Neural crest cell (in vitro differentiated cells): Measurements from ENCODE around the gene ALX3. TPM values are rescaled to one million over a fixed set of nuclear protein-coding genes. Genes with fewer than 3 reads are reported as not detected.

Source experiments
- DNase-seq: peaks from one replicate; pipeline ENCODE4 v3.0.0; 2021; ENCODE audit warnings: low read depth, mixed read lengths, low spot score
- H3K27ac Mint-ChIP-seq: one replicate; pipeline ENCODE4 v1.8.0; 2021; ENCODE audit warnings: mild to moderate bottlenecking, mixed read lengths; ENCODE audit not compliant: unreplicated experiment
- H3K27me3 Mint-ChIP-seq: 2 replicates; pipeline ENCODE4 v1.8.0; 2021; ENCODE audit warnings: low read depth, mild to moderate bottlenecking, mixed read lengths
- H3K36me3 Mint-ChIP-seq: 2 replicates; pipeline ENCODE4 v1.8.0; 2021; ENCODE audit warnings: low read depth, mild to moderate bottlenecking, mixed read lengths
- H3K4me1 Mint-ChIP-seq: 2 replicates; pipeline ENCODE4 v1.8.0; 2021; ENCODE audit warnings: mixed read lengths
- H3K4me3 Mint-ChIP-seq: one replicate; pipeline ENCODE4 v1.8.0; 2021; ENCODE audit warnings: mild to moderate bottlenecking, mixed read lengths
- H3K9me3 Mint-ChIP-seq: 2 replicates; pipeline ENCODE4 v1.8.0; 2021; ENCODE audit warnings: mixed read lengths
- CTCF ChIP-seq: fragments of 200-600 bp; sonication (generic); conservative IDR thresholded peaks from 2 replicates; pipeline ENCODE4 v1.5.0; 2021; ENCODE audit warnings: antibody characterized with exemption, mild to moderate bottlenecking
- total RNA-seq: library from RNA; stranded (reverse); gene quantifications from 2 replicates; pipeline ENCODE4 v1.2.1, GENCODE V29; 2021

Gene ALX3
- total RNA-seq, 1 donor from 2014 or later = 0.21 TPM

GRCh38 chr1:110094931-110095654, 24.6 kb upstream of the ALX3 start:
- H3K4me3 Mint-ChIP-seq = no peak overlapping the region
- DNase-seq = no peak
- H3K36me3 Mint-ChIP-seq = no peaks in the 10 kb centered on the region
- H3K27me3 Mint-ChIP-seq = peaks cover 7% of the 10 kb centered on the region
- peaks cover 25% of the 10 kb centered on the region for H3K4me1 Mint-ChIP-seq
- H3K27ac Mint-ChIP-seq = no peak overlapping the region
- TF ChIP-seq CTCF = no peak
- no peaks in the 10 kb centered on the region for H3K9me3 Mint-ChIP-seq

- Mint-ChIP-seq H3K27me3 (peaks cover 20% of the 10 kb centered on the region), H3K4me1 (peaks cover 19% of the 10 kb centered on the region)
These were observed 22.5 kb upstream of the ALX3 start for GRCh38 chr1:110092991-110093390.

GRCh38 chr1:110091791-110092190, 21.3 kb upstream of the ALX3 start:
- H3K9me3 Mint-ChIP-seq = no peaks in the 10 kb centered on the region
- no peak overlapping the region for H3K27ac Mint-ChIP-seq
- peaks cover 26% of the 10 kb centered on the region for H3K27me3 Mint-ChIP-seq
- no peak overlapping the region for H3K4me3 Mint-ChIP-seq
- no peak for TF ChIP-seq CTCF
- no peaks in the 10 kb centered on the region for H3K36me3 Mint-ChIP-seq
- no peak for DNase-seq
- peaks cover 17% of the 10 kb centered on the region for H3K4me1 Mint-ChIP-seq

More at GRCh38 chr1:110092991-110093390, 22.5 kb upstream of the ALX3 start:
- no peaks in the 10 kb centered on the region for H3K9me3 Mint-ChIP-seq
- H3K27ac Mint-ChIP-seq = no peak overlapping the region
- H3K4me3 Mint-ChIP-seq = no peak overlapping the region
- no peak for DNase-seq
- H3K36me3 Mint-ChIP-seq = no peaks in the 10 kb centered on the region
- no peak for TF ChIP-seq CTCF

- Mint-ChIP-seq H3K36me3 (no peaks in the 10 kb centered on the region), H3K27ac (no peak overlapping the region), H3K4me1 (peaks cover 17% of the 10 kb centered on the region), H3K4me3 (no peak overlapping the region), H3K27me3 (peaks cover 31% of the 10 kb centered on the region), H3K9me3 (no peaks in the 10 kb centered on the region)
- no peak for TF ChIP-seq CTCF
- no peak for DNase-seq
These were observed 20.9 kb upstream of the ALX3 start for GRCh38 chr1:110091381-110091780.

GRCh38 chr1:110089561-110090275, 19.2 kb upstream of the ALX3 start:
- Mint-ChIP-seq H3K36me3 (no peaks in the 10 kb centered on the region), H3K4me1 (peaks cover 19% of the 10 kb centered on the region), H3K27me3 (peaks cover 47% of the 10 kb centered on the region), H3K27ac (no peak overlapping the region), H3K4me3 (no peak overlapping the region), H3K9me3 (no peaks in the 10 kb centered on the region)
- no peak for TF ChIP-seq CTCF
- DNase-seq = no peak
